Right atrium auricular region (tissue), 2 donors: ENCODE results near the gene SPACA1. TPM values are rescaled to one million over a fixed set of nuclear protein-coding genes. Genes with fewer than 3 reads are reported as not detected.

ENCODE experiments used
- DNase-seq: peaks from one replicate; pipeline ENCODE4 v3.0.0-alpha.2; 2019; ENCODE audit warnings: low spot score
- H3K27ac ChIP-seq, 2 donors: fragments of 200-600 bp; sonication (generic); 1 replicate in 1 of 2; 2 replicates in 1 of 2; pipeline ENCODE4 v1.5.1; 2016 to 2019
- H3K27me3 ChIP-seq, 2 donors: fragments of 200-600 bp; sonication (generic); one replicate each; pipeline versions ENCODE4 v1.5.1 to v1.6.0; 2017 to 2019
- H3K36me3 ChIP-seq: fragments of 200-600 bp; sonication (generic); one replicate; pipeline ENCODE4 v1.5.1; 2016
- H3K4me1 ChIP-seq, 2 donors: fragments of 200-600 bp; sonication (generic); one replicate each; pipeline versions ENCODE4 v1.5.1 to v1.6.0; 2017 to 2019
- H3K4me3 ChIP-seq, 2 donors: fragments of 200-600 bp; sonication (generic); 1 replicate in 1 of 2; 2 replicates in 1 of 2; pipeline ENCODE4 v1.5.1; 2017 to 2019; ENCODE audit warnings: mild to moderate bottlenecking in 1 of 2, moderate library complexity in 1 of 2
- H3K9me3 ChIP-seq, 2 donors: fragments of 200-600 bp; sonication (generic); one replicate each; pipeline ENCODE4 v1.5.1; 2019
- total RNA-seq, 2 donors: library from RNA; depleted of rRNA; stranded (reverse); fragments of >200 nt; gene quantifications; one replicate each; pipeline ENCODE4 v1.1.0, GENCODE V29; 2016
- TF ChIP-seq, protein P1 (sequence below), 2 donors: fragments of 200-600 bp; sonication (generic); IDR thresholded peaks; one replicate each; pipeline ENCODE4 v1.5.1; 2019; ENCODE audit warnings: antibody characterized with exemption in 2 of 2

The SPACA1 gene
- total RNA-seq, 2 donors from 2014 or later: not detected

DNA sequence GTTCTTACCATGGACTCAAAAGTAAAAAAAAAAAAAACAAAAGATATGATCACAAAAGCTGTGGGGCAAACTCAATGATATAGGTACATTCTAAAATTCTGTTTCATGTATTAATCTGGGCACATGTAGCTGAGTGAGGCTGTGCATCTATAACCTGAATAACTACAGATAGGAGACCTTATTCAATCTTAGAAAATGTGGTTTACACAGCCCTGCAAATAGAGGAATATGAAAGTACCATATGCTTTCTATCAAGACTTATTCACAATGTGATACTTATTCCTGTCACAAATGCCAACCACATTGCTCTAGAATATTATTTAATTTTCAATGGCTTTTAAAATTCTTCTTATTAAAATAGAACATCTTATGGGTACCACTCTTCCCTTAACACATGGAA is 3.1 kb upstream of the SPACA1 start:
- H3K4me3 ChIP-seq: no peak overlapping the region
- DNase-seq: no peak
- H3K4me1 ChIP-seq: no peaks in the 10 kb centered on the region
- TF ChIP-seq, protein P1, sequence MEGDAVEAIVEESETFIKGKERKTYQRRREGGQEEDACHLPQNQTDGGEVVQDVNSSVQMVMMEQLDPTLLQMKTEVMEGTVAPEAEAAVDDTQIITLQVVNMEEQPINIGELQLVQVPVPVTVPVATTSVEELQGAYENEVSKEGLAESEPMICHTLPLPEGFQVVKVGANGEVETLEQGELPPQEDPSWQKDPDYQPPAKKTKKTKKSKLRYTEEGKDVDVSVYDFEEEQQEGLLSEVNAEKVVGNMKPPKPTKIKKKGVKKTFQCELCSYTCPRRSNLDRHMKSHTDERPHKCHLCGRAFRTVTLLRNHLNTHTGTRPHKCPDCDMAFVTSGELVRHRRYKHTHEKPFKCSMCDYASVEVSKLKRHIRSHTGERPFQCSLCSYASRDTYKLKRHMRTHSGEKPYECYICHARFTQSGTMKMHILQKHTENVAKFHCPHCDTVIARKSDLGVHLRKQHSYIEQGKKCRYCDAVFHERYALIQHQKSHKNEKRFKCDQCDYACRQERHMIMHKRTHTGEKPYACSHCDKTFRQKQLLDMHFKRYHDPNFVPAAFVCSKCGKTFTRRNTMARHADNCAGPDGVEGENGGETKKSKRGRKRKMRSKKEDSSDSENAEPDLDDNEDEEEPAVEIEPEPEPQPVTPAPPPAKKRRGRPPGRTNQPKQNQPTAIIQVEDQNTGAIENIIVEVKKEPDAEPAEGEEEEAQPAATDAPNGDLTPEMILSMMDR (IDR thresholded peaks at IDR 0.05): no peak
- H3K9me3 ChIP-seq: no peaks in the 10 kb centered on the region
- H3K27ac ChIP-seq: no peak overlapping the region
- H3K27me3 ChIP-seq: no peaks in the 10 kb centered on the region
- no peaks in the 10 kb centered on the region for H3K36me3 ChIP-seq

DNA sequence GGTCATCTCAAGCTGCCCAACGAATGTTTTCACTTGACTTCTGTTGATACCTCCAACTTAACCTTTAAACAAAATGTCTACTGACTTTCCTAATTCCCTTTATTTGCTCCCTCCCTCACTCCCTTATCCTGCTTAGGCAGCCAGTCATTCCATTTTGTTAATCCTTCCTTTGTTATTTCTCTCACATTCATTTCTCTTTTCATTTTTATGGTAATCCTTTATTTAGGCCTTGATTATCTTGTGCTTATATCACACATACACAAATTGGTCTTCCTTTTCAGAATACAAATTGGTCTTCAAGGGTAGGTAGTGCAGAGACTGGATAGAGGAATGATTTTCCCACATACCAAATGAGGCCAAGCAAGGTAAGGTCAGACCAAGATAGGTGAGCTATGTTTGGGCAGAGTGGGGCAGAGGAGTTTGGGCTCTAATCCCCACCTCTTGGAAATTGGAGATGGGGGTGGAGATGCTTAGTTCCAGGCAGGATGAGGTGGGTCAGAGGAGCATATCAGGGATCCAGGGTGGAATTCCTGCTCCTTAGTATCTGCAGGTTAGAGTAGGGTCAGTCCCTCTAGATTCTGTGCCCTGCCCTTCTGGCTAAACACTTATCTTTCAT is 2.0 kb upstream of the SPACA1 start:
- Histone ChIP-seq H3K9me3 (no peaks in the 10 kb centered on the region), H3K27ac (no peak overlapping the region), H3K4me1 (no peaks in the 10 kb centered on the region), H3K4me3 (no peak overlapping the region), H3K36me3 (no peaks in the 10 kb centered on the region), H3K27me3 (no peaks in the 10 kb centered on the region)
- DNase-seq: no peak
- TF ChIP-seq, protein P1 (IDR thresholded peaks at IDR 0.05): no peak

DNA sequence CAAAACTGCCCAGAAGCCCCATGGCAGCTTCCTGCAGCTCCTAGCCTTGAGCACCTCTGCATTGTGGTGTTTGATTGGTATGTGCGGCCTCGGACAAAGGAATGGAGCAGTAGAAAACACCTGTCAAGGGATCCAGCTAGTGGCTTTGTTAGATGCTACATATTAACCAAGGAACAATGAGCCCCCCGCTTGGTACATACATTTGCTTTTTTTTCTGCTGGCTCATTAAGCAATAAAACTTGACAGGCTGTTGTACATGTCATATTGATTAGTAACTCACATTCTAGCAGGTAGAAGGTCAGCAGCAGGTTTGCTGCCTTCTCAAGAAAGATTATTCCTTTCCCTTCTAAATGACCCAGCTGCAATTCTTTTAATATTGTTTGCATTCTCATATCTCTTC is 937 bp downstream of the SPACA1 start:
- no peaks in the 10 kb centered on the region for H3K9me3 ChIP-seq
- H3K4me3 ChIP-seq: no peak overlapping the region
- no peaks in the 10 kb centered on the region for H3K27me3 ChIP-seq
- TF ChIP-seq, protein P1 (IDR thresholded peaks at IDR 0.05): no peak
- H3K27ac ChIP-seq: no peak overlapping the region
- DNase-seq: no peak
- no peaks in the 10 kb centered on the region for H3K4me1 ChIP-seq
- no peaks in the 10 kb centered on the region for H3K36me3 ChIP-seq

DNA sequence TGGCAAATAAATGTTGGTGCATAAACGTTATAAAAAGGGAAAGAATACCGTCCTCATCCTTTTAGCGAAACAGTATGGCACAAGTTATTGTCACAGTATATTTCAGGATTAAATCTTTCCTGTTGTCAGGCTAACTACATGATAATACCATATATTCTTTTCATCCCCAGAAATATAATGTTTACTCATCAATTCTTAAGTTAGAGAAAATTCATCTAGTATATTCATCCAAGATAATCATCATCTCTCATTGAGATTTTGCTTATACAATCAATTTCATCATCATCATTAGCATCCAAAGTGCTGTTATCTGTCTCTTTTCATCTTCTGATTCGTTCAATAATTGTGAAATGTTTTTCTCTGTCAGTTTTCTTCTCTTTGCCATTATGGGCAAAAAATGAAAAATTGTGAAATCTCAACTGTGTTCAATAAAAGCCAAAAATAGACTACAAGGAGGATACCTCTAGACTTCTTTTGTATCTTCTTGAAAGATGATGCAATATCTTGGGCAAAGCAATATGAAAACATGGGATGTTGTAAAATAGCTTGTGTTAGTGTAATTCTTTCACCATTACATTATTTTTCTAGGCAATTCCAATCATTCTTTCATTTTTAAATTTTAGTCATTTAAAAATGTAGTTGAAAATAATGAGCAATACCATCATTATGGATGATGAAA is 2.6 kb downstream of the SPACA1 start:
- TF ChIP-seq, protein P1 (IDR thresholded peaks at IDR 0.05): no peak
- no peak overlapping the region for H3K4me3 ChIP-seq
- no peak overlapping the region for H3K27ac ChIP-seq
- DNase-seq: no peak
- no peaks in the 10 kb centered on the region for H3K36me3 ChIP-seq
- H3K4me1 ChIP-seq: no peaks in the 10 kb centered on the region
- no peaks in the 10 kb centered on the region for H3K27me3 ChIP-seq
- H3K9me3 ChIP-seq: no peaks in the 10 kb centered on the region

DNA sequence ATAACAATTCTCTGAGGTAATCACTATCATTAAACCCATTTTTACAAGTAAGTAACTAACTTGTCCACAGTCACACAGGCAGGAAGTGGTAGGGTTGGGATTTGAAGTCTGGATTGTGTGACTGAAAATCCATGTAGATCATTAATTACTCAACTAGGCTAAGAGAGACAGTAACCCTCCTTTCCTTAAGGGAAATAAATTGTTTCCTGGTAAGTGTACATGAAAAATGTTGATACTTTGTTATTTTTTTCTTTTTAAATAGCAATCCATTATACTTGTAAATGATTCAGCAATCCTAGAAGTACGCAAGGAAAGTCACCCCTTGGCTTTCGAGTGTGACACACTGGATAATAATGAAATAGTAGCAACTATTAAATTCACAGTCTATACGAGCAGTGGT is 11.6 kb downstream of the SPACA1 start:
- Histone ChIP-seq H3K4me3 (no peak overlapping the region), H3K4me1 (no peaks in the 10 kb centered on the region), H3K36me3 (no peaks in the 10 kb centered on the region), H3K9me3 (no peaks in the 10 kb centered on the region), H3K27ac (no peak overlapping the region), H3K27me3 (no peaks in the 10 kb centered on the region)
- TF ChIP-seq, protein P1 (IDR thresholded peaks at IDR 0.05): no peak
- no peak for DNase-seq

DNA sequence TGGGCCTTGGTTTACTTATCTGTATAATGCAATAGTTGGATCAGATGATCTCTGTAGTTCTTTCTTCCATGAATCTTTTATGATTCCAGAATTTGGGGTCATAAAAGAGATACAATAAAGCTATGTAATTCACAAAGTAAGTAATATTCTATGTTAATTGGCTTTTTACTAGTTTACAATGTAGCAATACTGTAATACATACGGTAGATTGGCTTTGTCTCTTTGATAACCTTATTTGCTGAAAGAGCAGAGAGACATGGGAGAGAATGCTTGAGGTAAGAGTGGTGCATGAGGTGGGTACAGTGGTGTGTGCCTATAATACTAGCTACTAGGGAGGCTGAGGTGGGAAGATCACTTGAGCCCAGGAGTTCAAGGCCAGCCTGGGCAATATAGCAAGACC is 14.7 kb downstream of the SPACA1 start:
- H3K9me3 ChIP-seq: no peaks in the 10 kb centered on the region
- DNase-seq: no peak
- no peak overlapping the region for H3K27ac ChIP-seq
- no peaks in the 10 kb centered on the region for H3K27me3 ChIP-seq
- H3K4me1 ChIP-seq: no peaks in the 10 kb centered on the region
- TF ChIP-seq, protein P1 (IDR thresholded peaks at IDR 0.05): no peak
- no peak overlapping the region for H3K4me3 ChIP-seq
- H3K36me3 ChIP-seq: no peaks in the 10 kb centered on the region
